A375 (cell line): ENCODE results near the gene TCP10L. TPM values are rescaled to one million over a fixed set of nuclear protein-coding genes. Genes with fewer than 3 reads are reported as not detected.
A peak's percentile ranks its signal among the peaks of the same experiment; 100 is the strongest.

Source experiments
- small RNA-seq: library from RNA; depleted of rRNA; stranded (forward); fragments of <200 nt; gene quantifications from one replicate; pipeline ENCODE3, GENCODE V24; 2014
- total RNA-seq: library from RNA; depleted of rRNA; stranded (reverse); fragments of >200 nt; shearing (Covaris generic); gene quantifications from 2 replicates; pipeline ENCODE4 v1.2.3, GENCODE V29; 2014; rRNA removed

Gene TCP10L
- total RNA-seq = 0.34 and 1.3 TPM in 2 replicates

GRCh38 chr21:32585042-32585710 lies at the start of gene TCP10L:
TSS of gene TCP10L (minus strand) at chr21:32585523. CDS start at chr21:32584304, 1,219 bp downstream.

GRCh38 chr21:32612075-32612998 lies 27.0 kb upstream of the TCP10L start, which contains the start of gene CFAP298:
TSS of gene CFAP298 (minus strand) at chr21:32612377. CDS start at chr21:32612243, 134 bp downstream.

Small RNA genes within 50 kb of the gene (small RNA-seq; reads per million reads assigned to genes)
- not detected for gene RF00438
- gene RNA5SP490 = 1.9 reads per million, percentile 73 among the genes with 10 or more reads in this experiment

Other genes starting within 250 kb of the TCP10L start
- gene URB1, start 192.5 kb downstream of the TCP10L start, total RNA-seq = 22.2 and 22.9 TPM in 2 replicates
- gene EVA1C, start 172.8 kb downstream of the TCP10L start, total RNA-seq = 5.2 and 11.0 TPM in 2 replicates
- gene CFAP298, start 26.9 kb upstream of the TCP10L start, total RNA-seq = 64.5 and 74.8 TPM in 2 replicates
- 2.3 TPM in 2 replicates for gene SYNJ1, start 142.5 kb upstream of the TCP10L start, total RNA-seq
- 38.5 and 47.0 TPM in 2 replicates for gene PAXBP1, start 186.2 kb upstream of the TCP10L start, total RNA-seq